Panc1 (cell line): Measurements from ENCODE around the gene DYRK3.

Source experiments
- TF ChIP-seq, protein P1 (sequence below): fragments of 450-650 bp; IDR thresholded peaks from 2 replicates; pipeline ENCODE4 v1.5.1; 2017; ENCODE audit warnings: mild to moderate bottlenecking
- TF ChIP-seq, protein P2 (sequence below), 2 experiments: IDR thresholded peaks; 2 replicates each; pipeline ENCODE4 v1.6.1; 2011 to 2012; ENCODE audit warnings: low read depth in 2 of 2, control low read depth in 1 of 2, low read length in 1 of 2, mild to moderate bottlenecking in 1 of 2, moderate library complexity in 1 of 2; ENCODE audit not compliant: insufficient read depth in 1 of 2

DNA sequence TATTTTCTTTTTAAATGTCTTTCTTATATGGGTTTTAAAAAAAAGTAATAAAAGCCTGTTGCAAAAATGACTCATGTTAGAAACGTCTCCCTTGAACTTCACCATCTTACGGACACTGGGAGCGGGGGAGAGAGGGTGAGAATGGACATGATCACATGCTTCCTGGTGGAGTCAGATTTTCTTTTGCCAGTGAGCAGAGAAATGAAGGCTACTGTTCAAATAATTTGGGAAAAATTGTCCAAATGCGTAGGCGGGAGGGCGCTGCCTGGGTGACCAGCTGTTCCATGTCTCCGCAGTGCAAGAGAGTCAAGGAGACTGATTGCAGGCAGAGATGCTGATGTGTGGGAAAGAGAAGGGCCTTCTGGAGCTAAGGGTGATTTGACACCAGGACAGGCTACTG is 46.1 kb upstream of the DYRK3 start:
- TF ChIP-seq, protein P1, sequence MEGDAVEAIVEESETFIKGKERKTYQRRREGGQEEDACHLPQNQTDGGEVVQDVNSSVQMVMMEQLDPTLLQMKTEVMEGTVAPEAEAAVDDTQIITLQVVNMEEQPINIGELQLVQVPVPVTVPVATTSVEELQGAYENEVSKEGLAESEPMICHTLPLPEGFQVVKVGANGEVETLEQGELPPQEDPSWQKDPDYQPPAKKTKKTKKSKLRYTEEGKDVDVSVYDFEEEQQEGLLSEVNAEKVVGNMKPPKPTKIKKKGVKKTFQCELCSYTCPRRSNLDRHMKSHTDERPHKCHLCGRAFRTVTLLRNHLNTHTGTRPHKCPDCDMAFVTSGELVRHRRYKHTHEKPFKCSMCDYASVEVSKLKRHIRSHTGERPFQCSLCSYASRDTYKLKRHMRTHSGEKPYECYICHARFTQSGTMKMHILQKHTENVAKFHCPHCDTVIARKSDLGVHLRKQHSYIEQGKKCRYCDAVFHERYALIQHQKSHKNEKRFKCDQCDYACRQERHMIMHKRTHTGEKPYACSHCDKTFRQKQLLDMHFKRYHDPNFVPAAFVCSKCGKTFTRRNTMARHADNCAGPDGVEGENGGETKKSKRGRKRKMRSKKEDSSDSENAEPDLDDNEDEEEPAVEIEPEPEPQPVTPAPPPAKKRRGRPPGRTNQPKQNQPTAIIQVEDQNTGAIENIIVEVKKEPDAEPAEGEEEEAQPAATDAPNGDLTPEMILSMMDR: no peak
- TF ChIP-seq, protein P2, sequence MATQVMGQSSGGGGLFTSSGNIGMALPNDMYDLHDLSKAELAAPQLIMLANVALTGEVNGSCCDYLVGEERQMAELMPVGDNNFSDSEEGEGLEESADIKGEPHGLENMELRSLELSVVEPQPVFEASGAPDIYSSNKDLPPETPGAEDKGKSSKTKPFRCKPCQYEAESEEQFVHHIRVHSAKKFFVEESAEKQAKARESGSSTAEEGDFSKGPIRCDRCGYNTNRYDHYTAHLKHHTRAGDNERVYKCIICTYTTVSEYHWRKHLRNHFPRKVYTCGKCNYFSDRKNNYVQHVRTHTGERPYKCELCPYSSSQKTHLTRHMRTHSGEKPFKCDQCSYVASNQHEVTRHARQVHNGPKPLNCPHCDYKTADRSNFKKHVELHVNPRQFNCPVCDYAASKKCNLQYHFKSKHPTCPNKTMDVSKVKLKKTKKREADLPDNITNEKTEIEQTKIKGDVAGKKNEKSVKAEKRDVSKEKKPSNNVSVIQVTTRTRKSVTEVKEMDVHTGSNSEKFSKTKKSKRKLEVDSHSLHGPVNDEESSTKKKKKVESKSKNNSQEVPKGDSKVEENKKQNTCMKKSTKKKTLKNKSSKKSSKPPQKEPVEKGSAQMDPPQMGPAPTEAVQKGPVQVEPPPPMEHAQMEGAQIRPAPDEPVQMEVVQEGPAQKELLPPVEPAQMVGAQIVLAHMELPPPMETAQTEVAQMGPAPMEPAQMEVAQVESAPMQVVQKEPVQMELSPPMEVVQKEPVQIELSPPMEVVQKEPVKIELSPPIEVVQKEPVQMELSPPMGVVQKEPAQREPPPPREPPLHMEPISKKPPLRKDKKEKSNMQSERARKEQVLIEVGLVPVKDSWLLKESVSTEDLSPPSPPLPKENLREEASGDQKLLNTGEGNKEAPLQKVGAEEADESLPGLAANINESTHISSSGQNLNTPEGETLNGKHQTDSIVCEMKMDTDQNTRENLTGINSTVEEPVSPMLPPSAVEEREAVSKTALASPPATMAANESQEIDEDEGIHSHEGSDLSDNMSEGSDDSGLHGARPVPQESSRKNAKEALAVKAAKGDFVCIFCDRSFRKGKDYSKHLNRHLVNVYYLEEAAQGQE (IDR thresholded peaks at IDR 0.05; ENCODE audit: insufficient read depth in 1 of 2, low read depth in 2 of 2, low read length in 1 of 2): no peak
